SU-DHL-6 (cell line): Measurements from ENCODE around the gene ACAP2.
A peak's percentile ranks its signal among the peaks of the same experiment; 100 is the strongest.

ENCODE experiments used
- H2AFZ ChIP-seq: fragments of 200-600 bp; sonication (generic); 2 replicates; pipeline ENCODE4 v1.6.1; 2014; ENCODE audit warnings: low read depth, mild to moderate bottlenecking, moderate library complexity, mixed read lengths, antibody characterized with exemption, low read length; ENCODE audit not compliant: severe bottlenecking
- H3F3A ChIP-seq: fragments of 200-600 bp; shearing (Covaris generic); 2 replicates; pipeline ENCODE4 v1.6.0; 2016; ENCODE audit warnings: antibody characterized with exemption, mild to moderate bottlenecking; ENCODE audit not compliant: insufficient read depth
- H3K27ac ChIP-seq: fragments of 200-600 bp; sonication (generic); 2 replicates; pipeline ENCODE4 v1.5.1; 2016; ENCODE audit warnings: low read depth, mild to moderate bottlenecking, low read length, moderate library complexity, mixed read lengths
- H3K27me3 ChIP-seq: fragments of 200-600 bp; sonication (generic), shearing (Covaris generic); 2 replicates; pipeline ENCODE4 v1.6.0; 2014; ENCODE audit warnings: mild to moderate bottlenecking, low read length
- H3K36me3 ChIP-seq: fragments of 200-600 bp; sonication (generic); 2 replicates; pipeline ENCODE4 v1.6.1; 2014; ENCODE audit warnings: mild to moderate bottlenecking, low read length, mixed read lengths
- H3K4me2 ChIP-seq: fragments of 300-600, 200-600 bp; shearing (Covaris generic), sonication (generic); 2 replicates; pipeline ENCODE4 v1.6.0; 2014; ENCODE audit warnings: low read length, low read depth, mild to moderate bottlenecking; ENCODE audit not compliant: poor library complexity, severe bottlenecking
- H3K4me3 ChIP-seq: fragments of 200-600 bp; sonication (generic); 2 replicates; pipeline ENCODE4 v1.5.1; 2014; ENCODE audit warnings: antibody characterized with exemption, low read length, mild to moderate bottlenecking, mixed read lengths; ENCODE audit not compliant: insufficient read depth, poor library complexity, severe bottlenecking
- H3K79me2 ChIP-seq: fragments of 200-600 bp; sonication (generic); 2 replicates; pipeline ENCODE4 v1.6.1; 2014; ENCODE audit warnings: mild to moderate bottlenecking, low read length, moderate library complexity; ENCODE audit not compliant: insufficient read depth
- H3K9ac ChIP-seq: fragments of 200-600 bp; sonication (generic); 2 replicates; pipeline ENCODE4 v1.7.0; 2014; ENCODE audit warnings: mild to moderate bottlenecking, low read length
- H3K9me2 ChIP-seq: fragments of 200-600 bp; sonication (generic); replicated peaks from 2 replicates; pipeline ENCODE4 v1.6.1; 2014; ENCODE audit warnings: low read length; ENCODE audit not compliant: insufficient read depth
- H3K9me3 ChIP-seq: fragments of 200-600 bp; sonication (generic); 2 replicates; pipeline ENCODE4 v1.6.1; 2014; ENCODE audit warnings: low read length, mixed read lengths; ENCODE audit not compliant: insufficient read depth
- H4K20me1 ChIP-seq: fragments of 200-600 bp; sonication (generic); 2 replicates; pipeline ENCODE4 v1.6.1; 2014; ENCODE audit warnings: low read depth, mild to moderate bottlenecking, antibody characterized with exemption, low read length, moderate library complexity, mixed read lengths
- EZH2phosphoT487 ChIP-seq: fragments of 200-600 bp; sonication (generic), shearing (Covaris generic); conservative IDR thresholded peaks from 2 replicates; pipeline ENCODE4 v1.6.1; 2018; ENCODE audit warnings: mild to moderate bottlenecking, antibody characterized with exemption, low read length, moderate library complexity, mixed read lengths
- TF ChIP-seq, protein P1 (sequence below): fragments of 200-600 bp; sonication (generic); IDR thresholded peaks from one replicate; pipeline ENCODE4 v1.5.1; 2017; ENCODE audit warnings: antibody characterized with exemption, mild to moderate bottlenecking, low read length, moderate library complexity; ENCODE audit not compliant: insufficient read depth, poor library complexity, severe bottlenecking

The ACAP2 gene

DNA sequence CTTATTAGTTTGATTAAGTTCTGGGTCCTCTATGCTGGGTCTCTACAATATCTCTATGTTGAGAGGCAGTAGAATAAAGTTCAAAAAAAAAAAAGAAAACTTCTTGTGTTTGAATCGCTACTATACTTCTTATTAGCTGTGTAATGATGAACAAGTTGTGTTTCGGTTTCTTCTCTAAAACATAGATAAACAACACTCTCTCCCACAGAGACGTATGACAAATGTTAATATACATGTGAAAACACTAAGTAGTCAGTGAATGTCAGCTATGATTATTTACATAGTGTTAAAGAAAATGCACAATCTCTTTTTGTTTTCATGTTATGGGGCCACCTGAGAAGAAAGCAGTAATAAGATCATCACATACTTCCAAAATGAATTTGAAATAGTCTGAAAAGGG, 45.3 kb downstream of the ACAP2 start:
- Histone ChIP-seq H3K36me3 (no peaks in the 10 kb centered on the region), H3K27ac (no peak overlapping the region; the same call in 1 of the 2 replicates), H3K79me2 (peaks cover 97% of the 10 kb centered on the region), H4K20me1 (no peaks in the 10 kb centered on the region), H3K9ac (no peak overlapping the region), H3K9me3 (no peaks in the 10 kb centered on the region), H3K4me2 (peak overlapping the region; percentile 48), H2AFZ (no peak overlapping the region), H3K27me3 (no peaks in the 10 kb centered on the region), H3F3A (peaks cover 18% of the 10 kb centered on the region; the same call in 1 of the 2 replicates), H3K4me3 (no peak overlapping the region), H3K9me2 (no peaks in the 10 kb centered on the region)
- TF ChIP-seq, protein P1, sequence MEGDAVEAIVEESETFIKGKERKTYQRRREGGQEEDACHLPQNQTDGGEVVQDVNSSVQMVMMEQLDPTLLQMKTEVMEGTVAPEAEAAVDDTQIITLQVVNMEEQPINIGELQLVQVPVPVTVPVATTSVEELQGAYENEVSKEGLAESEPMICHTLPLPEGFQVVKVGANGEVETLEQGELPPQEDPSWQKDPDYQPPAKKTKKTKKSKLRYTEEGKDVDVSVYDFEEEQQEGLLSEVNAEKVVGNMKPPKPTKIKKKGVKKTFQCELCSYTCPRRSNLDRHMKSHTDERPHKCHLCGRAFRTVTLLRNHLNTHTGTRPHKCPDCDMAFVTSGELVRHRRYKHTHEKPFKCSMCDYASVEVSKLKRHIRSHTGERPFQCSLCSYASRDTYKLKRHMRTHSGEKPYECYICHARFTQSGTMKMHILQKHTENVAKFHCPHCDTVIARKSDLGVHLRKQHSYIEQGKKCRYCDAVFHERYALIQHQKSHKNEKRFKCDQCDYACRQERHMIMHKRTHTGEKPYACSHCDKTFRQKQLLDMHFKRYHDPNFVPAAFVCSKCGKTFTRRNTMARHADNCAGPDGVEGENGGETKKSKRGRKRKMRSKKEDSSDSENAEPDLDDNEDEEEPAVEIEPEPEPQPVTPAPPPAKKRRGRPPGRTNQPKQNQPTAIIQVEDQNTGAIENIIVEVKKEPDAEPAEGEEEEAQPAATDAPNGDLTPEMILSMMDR: no peak
- TF ChIP-seq EZH2phosphoT487: no peak

DNA sequence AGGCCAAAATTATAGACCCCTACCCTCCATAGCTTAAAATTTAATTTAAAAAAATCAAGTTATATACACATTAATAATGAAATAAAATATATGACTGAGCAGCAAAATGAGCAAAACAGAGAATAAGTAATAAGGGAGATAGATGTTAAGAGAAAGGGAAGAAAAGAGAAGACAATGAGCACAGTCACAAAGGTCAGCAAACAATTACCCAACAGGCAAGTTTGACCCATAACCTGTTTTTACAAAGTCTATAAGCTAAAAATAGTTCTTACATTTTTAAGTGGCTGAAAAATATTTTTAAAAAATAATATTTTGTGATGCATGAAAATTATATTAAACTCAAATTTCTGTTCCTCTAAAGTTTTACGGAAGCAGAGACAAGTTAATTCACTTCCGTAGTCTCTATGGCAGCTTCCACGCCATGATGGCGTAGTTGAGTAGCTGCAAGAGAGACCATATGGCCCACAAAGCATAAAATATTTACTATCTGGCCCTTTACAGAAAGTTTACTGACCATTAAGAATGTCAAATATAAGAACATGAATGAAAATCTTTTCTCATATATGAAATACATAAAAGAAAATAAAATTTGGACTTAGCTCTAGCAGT, 47.5 kb downstream of the ACAP2 start:
- H3F3A ChIP-seq: peaks cover 21% of the 10 kb centered on the region; the same call in 1 of the 2 replicates
- no peaks in the 10 kb centered on the region for H4K20me1 ChIP-seq
- no peaks in the 10 kb centered on the region for H3K27me3 ChIP-seq
- H3K36me3 ChIP-seq: no peaks in the 10 kb centered on the region
- no peak overlapping the region for H3K9ac ChIP-seq
- no peak overlapping the region for H3K4me3 ChIP-seq
- TF ChIP-seq, protein P1: no peak
- no peak for TF ChIP-seq EZH2phosphoT487
- peak overlapping the region; percentile 39 for H3K4me2 ChIP-seq
- H3K27ac ChIP-seq: no peak overlapping the region
- no peak overlapping the region for H2AFZ ChIP-seq
- peaks cover 76% of the 10 kb centered on the region for H3K79me2 ChIP-seq
- H3K9me3 ChIP-seq: no peaks in the 10 kb centered on the region
- no peaks in the 10 kb centered on the region for H3K9me2 ChIP-seq

DNA sequence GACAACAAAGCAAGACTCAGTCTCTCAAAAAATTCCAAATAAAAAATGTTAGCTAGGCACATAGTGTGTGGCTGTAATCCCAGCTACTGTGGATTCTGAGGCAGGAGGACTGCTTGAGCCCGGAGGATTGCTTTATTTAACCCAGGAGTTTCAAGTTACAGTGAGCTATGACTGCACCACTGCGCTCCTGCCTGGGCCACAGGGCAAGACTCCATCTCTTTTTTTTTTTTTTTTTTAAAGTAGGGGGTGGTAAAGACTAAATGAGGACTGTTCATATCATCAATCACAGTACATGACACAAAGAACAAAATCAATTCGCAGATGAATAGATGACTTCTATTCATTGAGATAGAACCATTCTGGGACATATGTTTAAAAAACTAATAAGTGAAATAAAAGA, 48.1 kb downstream of the ACAP2 start:
- Histone ChIP-seq H3F3A (peaks cover 21% of the 10 kb centered on the region; the same call in 1 of the 2 replicates), H4K20me1 (no peaks in the 10 kb centered on the region), H3K4me3 (no peak overlapping the region), H2AFZ (no peak overlapping the region), H3K4me2 (peak overlapping the region; percentile 39), H3K9ac (no peak overlapping the region), H3K27me3 (no peaks in the 10 kb centered on the region), H3K27ac (peak overlapping the region; percentile 37; the same call in 1 of the 2 replicates), H3K9me3 (no peaks in the 10 kb centered on the region), H3K9me2 (no peaks in the 10 kb centered on the region), H3K36me3 (no peaks in the 10 kb centered on the region), H3K79me2 (peaks cover 70% of the 10 kb centered on the region)
- TF ChIP-seq EZH2phosphoT487: no peak
- TF ChIP-seq, protein P1: no peak
